ENCODE data around the gene DCAF15. TPM values are rescaled to one million over a fixed set of nuclear protein-coding genes. Genes with fewer than 3 reads are reported as not detected.
"Not testable (repeated sequence)": the region's sequence is repeated elsewhere in the genome, so short reads cannot be mapped to it uniquely, and the experiment has no call there.

DCAF15 gene
- total RNA-seq, 1 donor = 13.4 TPM

DNA sequence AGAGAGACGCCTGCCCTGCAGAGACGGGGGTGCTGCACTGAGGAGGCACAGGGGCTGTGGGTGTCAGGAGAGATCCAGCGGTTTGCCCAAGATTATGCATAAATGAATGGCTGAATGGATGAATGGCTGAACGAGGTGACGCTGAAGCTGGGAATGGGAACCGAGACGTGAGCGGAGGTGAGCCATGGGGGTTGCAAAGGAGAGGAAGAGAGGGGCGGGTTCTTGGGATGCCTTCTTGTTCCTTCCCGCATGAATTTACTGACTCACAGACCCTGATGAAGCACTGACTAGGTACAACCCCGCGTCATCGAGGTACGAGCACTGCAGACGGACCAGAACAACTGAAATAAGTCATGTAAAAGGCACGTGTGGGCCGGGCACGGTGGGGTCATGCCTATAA, 16.7 kb downstream of the DCAF15 start:
- DNase-seq (ENCODE audit: low read depth) = no peak
- TF ChIP-seq, protein P1, sequence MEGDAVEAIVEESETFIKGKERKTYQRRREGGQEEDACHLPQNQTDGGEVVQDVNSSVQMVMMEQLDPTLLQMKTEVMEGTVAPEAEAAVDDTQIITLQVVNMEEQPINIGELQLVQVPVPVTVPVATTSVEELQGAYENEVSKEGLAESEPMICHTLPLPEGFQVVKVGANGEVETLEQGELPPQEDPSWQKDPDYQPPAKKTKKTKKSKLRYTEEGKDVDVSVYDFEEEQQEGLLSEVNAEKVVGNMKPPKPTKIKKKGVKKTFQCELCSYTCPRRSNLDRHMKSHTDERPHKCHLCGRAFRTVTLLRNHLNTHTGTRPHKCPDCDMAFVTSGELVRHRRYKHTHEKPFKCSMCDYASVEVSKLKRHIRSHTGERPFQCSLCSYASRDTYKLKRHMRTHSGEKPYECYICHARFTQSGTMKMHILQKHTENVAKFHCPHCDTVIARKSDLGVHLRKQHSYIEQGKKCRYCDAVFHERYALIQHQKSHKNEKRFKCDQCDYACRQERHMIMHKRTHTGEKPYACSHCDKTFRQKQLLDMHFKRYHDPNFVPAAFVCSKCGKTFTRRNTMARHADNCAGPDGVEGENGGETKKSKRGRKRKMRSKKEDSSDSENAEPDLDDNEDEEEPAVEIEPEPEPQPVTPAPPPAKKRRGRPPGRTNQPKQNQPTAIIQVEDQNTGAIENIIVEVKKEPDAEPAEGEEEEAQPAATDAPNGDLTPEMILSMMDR (IDR thresholded peaks at IDR 0.05; ENCODE audit: insufficient read depth, low read depth, low read length) = no peak

DNA sequence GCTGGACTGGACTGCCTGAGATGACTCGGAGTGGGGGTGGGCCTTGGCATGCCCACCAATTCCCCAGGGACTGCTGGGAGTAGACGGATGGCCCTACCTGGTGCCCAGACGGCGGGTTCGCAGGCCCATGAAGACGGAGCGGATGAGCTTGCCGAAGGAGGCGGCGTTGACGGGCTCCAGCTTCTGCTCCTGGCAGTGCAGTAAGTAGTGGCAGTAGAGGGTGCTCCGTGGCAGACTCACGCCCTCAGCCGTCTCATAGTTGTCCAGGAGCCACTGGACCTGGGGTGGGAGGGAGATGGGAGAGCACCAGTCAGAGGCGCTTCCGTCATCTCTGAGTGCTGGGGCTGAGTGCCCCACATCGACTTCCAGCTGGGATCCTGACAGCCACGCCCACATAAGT, 17.6 kb downstream of the DCAF15 start:
- DNase-seq (ENCODE audit: low read depth) = no peak
- H3K4me3 ChIP-seq (ENCODE audit: low read depth, low read length) = no peak overlapping the region
- TF ChIP-seq, protein P1 (IDR thresholded peaks at IDR 0.05; ENCODE audit: insufficient read depth, low read depth, low read length) = no peak

More for the DNA sequence above, 16.7 kb downstream of the DCAF15 start:
- H3K4me3 ChIP-seq (ENCODE audit: low read depth, low read length) = no peak overlapping the region

DNA sequence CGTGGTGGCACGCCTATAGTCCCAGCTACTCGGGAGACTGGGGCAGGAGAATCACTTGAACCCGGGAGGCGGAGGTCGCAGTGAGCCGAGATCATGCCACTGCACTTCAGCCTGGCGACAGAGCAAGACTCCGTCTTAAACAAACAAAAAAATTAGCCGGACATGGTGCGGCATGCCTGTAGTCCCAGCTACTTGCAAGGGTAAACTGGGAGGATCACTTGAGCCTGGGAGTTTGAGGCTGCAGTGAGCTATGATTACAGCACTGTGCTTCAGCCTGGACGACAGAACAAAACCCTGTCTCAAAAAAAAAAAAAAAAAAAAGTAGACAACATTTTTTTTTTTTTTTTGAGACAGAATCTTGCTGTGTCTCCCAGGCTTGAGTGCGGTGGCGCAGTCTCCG, 19.6 kb downstream of the DCAF15 start:
- not testable (repeated sequence) for DNase-seq (ENCODE audit: low read depth); H3K4me3 ChIP-seq (ENCODE audit: low read depth, low read length)

DNA sequence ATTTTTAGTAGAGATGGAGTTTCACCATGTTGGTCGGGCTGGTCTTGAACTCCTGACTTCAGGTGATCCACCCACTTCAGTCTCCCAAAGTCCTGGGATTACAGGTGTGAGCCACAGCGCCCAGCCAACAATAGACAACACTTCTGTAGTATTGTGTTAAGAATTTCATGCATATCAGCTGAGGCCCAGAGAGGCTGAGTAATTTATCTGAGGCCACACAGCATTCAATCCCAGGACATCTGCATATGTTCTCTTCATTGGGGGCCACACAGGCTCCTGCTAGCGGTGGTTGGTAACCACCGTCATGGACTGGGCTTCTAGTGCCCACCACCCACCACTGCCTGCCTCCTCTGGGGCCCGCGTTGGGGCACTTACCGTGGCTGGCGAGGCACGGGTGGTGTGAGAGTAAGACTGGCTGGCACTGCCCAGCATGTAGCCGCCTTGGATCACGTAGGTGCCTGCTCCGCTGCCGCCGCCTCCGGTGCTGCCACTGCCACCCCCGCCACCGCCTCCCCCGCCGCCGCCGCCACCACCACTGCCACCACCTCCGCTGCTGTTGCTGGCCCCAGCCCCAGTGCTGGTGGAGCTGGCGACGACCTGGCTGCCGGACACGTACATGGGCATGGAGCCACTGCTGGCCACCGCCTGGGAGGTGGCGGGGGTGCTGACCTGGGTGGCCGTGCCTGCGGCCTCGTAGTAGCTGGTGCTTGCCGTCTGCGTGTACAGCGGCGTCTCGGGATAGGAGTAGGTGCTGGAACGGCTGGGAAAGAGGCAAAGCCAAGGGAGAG, 20.3 kb downstream of the DCAF15 start:
- TF ChIP-seq, protein P1 (IDR thresholded peaks at IDR 0.05; ENCODE audit: insufficient read depth, low read depth, low read length) = no peak
- DNase-seq (ENCODE audit: low read depth) = no peak

DNA sequence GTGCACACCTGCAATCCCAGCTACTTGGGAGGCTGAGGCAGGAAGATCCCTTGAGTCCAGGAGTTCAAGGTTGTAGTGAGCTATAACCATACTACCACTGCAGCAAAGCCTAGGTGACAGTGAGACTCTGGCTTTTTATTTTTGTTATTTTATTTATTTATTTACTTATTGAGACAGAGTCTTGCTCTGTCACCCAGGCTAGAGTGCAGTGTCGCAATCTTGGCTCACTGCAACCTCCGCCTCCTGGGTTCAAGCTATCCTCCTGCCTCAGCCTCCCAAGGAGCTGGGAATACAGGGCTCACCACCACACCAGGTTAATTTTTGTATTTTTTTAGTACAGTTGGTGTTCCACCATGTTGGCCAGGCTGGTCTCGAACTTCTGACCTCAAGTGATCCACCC, 21.2 kb downstream of the DCAF15 start:
- DNase-seq (ENCODE audit: low read depth); H3K4me3 ChIP-seq (ENCODE audit: low read depth, low read length): not testable (repeated sequence)

More for the DNA sequence above, 20.3 kb downstream of the DCAF15 start:
- H3K4me3 ChIP-seq (ENCODE audit: low read depth, low read length) = no peak overlapping the region

DNA sequence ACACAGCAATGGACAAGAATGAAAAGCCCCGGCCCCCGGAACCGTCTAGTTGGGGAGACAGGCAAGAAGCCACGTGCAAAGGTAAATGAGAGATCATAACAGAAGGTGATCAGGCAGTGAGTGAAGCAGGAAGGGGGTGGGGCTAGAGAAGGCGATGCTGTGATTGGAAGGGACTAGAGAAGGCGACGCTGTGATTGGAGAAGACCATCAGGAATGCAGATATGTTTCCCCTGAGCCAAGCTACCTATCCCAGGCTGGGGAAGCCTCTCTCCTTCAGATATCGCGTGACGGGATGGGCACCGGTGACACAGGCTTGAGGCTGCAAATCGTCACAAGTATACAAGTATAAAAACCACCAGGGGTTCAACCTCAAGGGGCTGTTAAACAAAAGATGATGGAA, 21.8 kb downstream of the DCAF15 start:
- no peak for DNase-seq (ENCODE audit: low read depth)
- H3K4me3 ChIP-seq (ENCODE audit: low read depth, low read length) = no peak overlapping the region
- TF ChIP-seq, protein P1 (IDR thresholded peaks at IDR 0.05; ENCODE audit: insufficient read depth, low read depth, low read length) = no peak

DNA sequence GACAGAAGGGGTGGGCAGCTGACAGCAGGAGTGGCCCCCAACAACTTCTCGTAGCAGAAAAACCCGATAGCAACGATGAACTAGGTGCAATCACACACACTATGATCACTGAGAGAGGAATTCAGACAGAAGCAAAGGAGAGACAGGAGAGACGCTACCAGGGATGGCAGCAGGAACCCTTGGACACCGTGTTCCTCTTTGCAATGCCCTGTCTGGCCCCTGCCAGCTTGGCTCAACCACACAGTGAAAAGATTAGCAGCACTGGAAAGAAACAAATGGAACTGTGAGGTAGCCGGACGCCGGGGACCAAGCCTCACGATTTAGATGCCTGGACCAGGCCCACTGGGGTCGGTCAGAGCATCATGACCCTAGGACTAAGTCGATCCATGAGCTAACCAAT, 23.6 kb downstream of the DCAF15 start:
- TF ChIP-seq, protein P1 (IDR thresholded peaks at IDR 0.05; ENCODE audit: insufficient read depth, low read depth, low read length) = no peak
- no peak for DNase-seq (ENCODE audit: low read depth)
- H3K4me3 ChIP-seq (ENCODE audit: low read depth, low read length) = no peak overlapping the region

DNA sequence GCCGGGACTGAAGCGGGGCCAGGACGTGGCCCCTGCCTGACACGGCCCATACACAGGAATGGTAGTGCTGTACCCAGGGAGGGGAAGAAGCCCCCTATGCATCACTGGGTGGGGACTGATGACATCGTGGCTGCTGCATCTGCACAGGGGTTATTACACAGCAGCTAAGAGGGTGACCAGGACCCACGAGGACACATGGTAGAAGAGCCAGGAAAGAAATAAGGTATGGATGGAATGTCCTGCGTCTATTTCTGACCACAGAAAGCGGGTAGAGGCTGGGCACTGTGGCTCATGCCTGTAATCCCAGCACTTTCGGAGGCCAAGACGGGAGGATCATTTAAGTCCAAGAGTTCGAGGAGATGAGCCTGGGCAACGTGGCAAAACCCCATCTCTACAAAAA, 24.1 kb downstream of the DCAF15 start:
- H3K4me3 ChIP-seq (ENCODE audit: low read depth, low read length) = no peak overlapping the region
- DNase-seq (ENCODE audit: low read depth) = no peak
- TF ChIP-seq, protein P1 (IDR thresholded peaks at IDR 0.05; ENCODE audit: insufficient read depth, low read depth, low read length) = no peak

Measured in fibroblast of villous mesenchyme (primary cell).